Measurements from ENCODE around the gene LIMD2. TPM values are rescaled to one million over a fixed set of nuclear protein-coding genes. Genes with fewer than 3 reads are reported as not detected.
A peak's percentile ranks its signal among the peaks of the same experiment; 100 is the strongest.

The LIMD2 gene
- polyA plus RNA-seq, 3 donors = 315 to 631 (median 334) TPM

DNA sequence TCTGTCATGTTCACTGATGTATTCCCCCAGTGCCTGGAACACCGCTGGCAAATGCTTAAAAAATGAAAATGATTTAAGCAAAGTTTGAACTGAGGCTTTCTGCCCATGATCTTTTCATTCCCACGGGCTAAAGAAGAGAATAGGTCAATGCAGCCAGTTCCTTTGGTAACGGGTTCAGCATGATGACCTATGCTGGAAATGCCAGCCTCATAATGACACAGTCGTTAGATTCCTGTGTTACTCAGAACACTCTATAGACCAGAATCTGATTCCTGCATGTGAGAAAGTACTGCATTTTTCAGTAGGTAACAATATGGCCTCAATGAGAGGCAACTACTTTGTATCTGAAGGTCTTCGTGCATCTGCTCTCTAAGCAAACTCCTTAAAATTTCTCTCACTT is 19.1 kb upstream of the LIMD2 start:
- no peaks in the 10 kb centered on the region for H3K27me3 Mint-ChIP-seq (ENCODE audit: low read depth in 3 of 3)
- H3K79me2 ChIP-seq (ENCODE audit: insufficient read depth, low read length) = no peaks in the 10 kb centered on the region
- peaks cover 20 to 68% of the 10 kb centered on the region in 2 donors for H3K36me3 ChIP-seq (replicated peaks in 1 of 2; ENCODE audit: control insufficient read depth in 1 of 2, insufficient read depth in 2 of 2, low read length in 2 of 2)

DNA sequence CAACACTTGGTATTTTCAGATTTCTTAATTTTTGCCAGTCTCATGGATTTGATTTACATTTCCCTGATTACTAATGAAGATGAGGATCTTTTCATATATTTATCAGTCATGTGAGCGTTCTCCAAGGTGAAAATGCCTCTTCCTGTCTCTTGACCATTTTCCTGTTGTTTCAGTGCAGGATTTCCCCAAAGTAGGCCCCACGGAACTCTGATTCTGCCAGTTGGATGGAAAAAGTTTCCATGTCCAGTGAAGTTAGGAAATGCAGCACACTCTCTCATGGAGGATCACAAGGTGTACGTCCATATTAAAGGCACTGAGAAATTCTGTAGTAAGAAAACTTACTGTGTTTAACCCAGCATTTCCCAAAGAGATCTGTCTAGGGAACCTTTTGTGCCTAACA is 16.5 kb upstream of the LIMD2 start:
- Mint-ChIP-seq H3K36me3 (peaks cover 51 to 73% of the 10 kb centered on the region in 2 donors), H3K9me3 (no peaks in the 10 kb centered on the region), H3K27me3 (ENCODE audit: low read depth in 3 of 3) (no peaks in the 10 kb centered on the region), H3K27ac (peak overlapping the region in 1 of 7 donors; percentile 55), H3K4me1 (no peaks in the 10 kb centered on the region), H3K4me3 (no peak overlapping the region)
- no peak for DNase-seq
- no peak overlapping the region for H3K4me3 ChIP-seq (replicated peaks in 1 of 3; ENCODE audit: low read depth in 2 of 3, low read length in 3 of 3)
- H3K27me3 ChIP-seq (ENCODE audit: control insufficient read depth in 2 of 2, insufficient read depth in 2 of 2, low read length in 2 of 2) = no peaks in the 10 kb centered on the region
- peaks cover 29 to 70% of the 10 kb centered on the region in 2 donors for H3K36me3 ChIP-seq (replicated peaks in 1 of 2; ENCODE audit: control insufficient read depth in 1 of 2, insufficient read depth in 2 of 2, low read length in 2 of 2)
- H4K20me1 ChIP-seq (ENCODE audit: insufficient read depth, low read length) = no peaks in the 10 kb centered on the region
- no peak for TF ChIP-seq CTCF (IDR thresholded peaks at IDR 0.05)
- WGBS (ENCODE audit: insufficient coverage) = no CpG with 5 or more reads among the region's 3 CpGs
- no peak overlapping the region for H3K9ac ChIP-seq (ENCODE audit: insufficient read depth, low read length, poor library complexity, severe bottlenecking)
- H3K79me2 ChIP-seq (ENCODE audit: insufficient read depth, low read length) = no peaks in the 10 kb centered on the region
- H3K9me3 ChIP-seq (replicated peaks in 1 of 2; ENCODE audit: control insufficient read depth in 1 of 2, insufficient read depth in 1 of 2, low read length in 2 of 2) = no peaks in the 10 kb centered on the region
- no peaks in the 10 kb centered on the region for H3K4me1 ChIP-seq (ENCODE audit: control insufficient read depth in 1 of 2, insufficient read depth in 2 of 2, low read length in 2 of 2)
- intact Hi-C loops (cut with micrococcal nuclease) = no loop called here
- H2AFZ ChIP-seq (ENCODE audit: insufficient read depth, low read depth, low read length, poor library complexity, severe bottlenecking) = no peak overlapping the region
- no peak overlapping the region for H3K27ac ChIP-seq (ENCODE audit: low read depth in 1 of 2, low read length in 2 of 2)
- no peak overlapping the region for H3K4me2 ChIP-seq (replicated peaks; ENCODE audit: extremely low read depth, low read length, poor library complexity, severe bottlenecking)

More for the DNA sequence above, 19.1 kb upstream of the LIMD2 start:
- Mint-ChIP-seq H3K4me1 (no peaks in the 10 kb centered on the region), H3K9me3 (no peaks in the 10 kb centered on the region), H3K36me3 (peaks cover 39 to 58% of the 10 kb centered on the region in 2 donors), H3K4me3 (no peak overlapping the region), H3K27ac (no peak overlapping the region)
- no peak overlapping the region for H2AFZ ChIP-seq (ENCODE audit: insufficient read depth, low read depth, low read length, poor library complexity, severe bottlenecking)
- DNase-seq = no peak
- no peak overlapping the region for H3K9ac ChIP-seq (ENCODE audit: insufficient read depth, low read length, poor library complexity, severe bottlenecking)
- TF ChIP-seq CTCF (IDR thresholded peaks at IDR 0.05) = no peak
- no peak overlapping the region for H3K4me2 ChIP-seq (replicated peaks; ENCODE audit: extremely low read depth, low read length, poor library complexity, severe bottlenecking)
- WGBS (ENCODE audit: insufficient coverage) = 93% methylated on average over 3 of the region's 5 CpGs
- H4K20me1 ChIP-seq (ENCODE audit: insufficient read depth, low read length) = no peaks in the 10 kb centered on the region
- H3K9me3 ChIP-seq (replicated peaks in 1 of 2; ENCODE audit: control insufficient read depth in 1 of 2, insufficient read depth in 1 of 2, low read length in 2 of 2) = no peaks in the 10 kb centered on the region
- no peak overlapping the region for H3K27ac ChIP-seq (ENCODE audit: low read depth in 1 of 2, low read length in 2 of 2)
- H3K27me3 ChIP-seq (ENCODE audit: control insufficient read depth in 2 of 2, insufficient read depth in 2 of 2, low read length in 2 of 2) = no peaks in the 10 kb centered on the region
- H3K4me1 ChIP-seq (ENCODE audit: control insufficient read depth in 1 of 2, insufficient read depth in 2 of 2, low read length in 2 of 2) = no peaks in the 10 kb centered on the region
- H3K4me3 ChIP-seq (replicated peaks in 1 of 3; ENCODE audit: low read depth in 2 of 3, low read length in 3 of 3) = no peak overlapping the region
- intact Hi-C loops (cut with micrococcal nuclease) = no loop called here
